Effector CD4-positive, alpha-beta T cell (primary cell): ENCODE measurements around the gene GOLM1. TPM values are rescaled to one million over a fixed set of nuclear protein-coding genes. Genes with fewer than 3 reads are reported as not detected.
"Not testable (repeated sequence)": the region's sequence is repeated elsewhere in the genome, so short reads cannot be mapped to it uniquely, and the experiment has no call there.

Experiments used
- DNase-seq: peaks from one replicate; pipeline ENCODE4 v3.0.0-alpha.2; 2020
- total RNA-seq: gene quantifications from one replicate; lab custom pipeline; 2026; lab: John Stamatoyannopoulos, UW

GOLM1 gene, protein sequence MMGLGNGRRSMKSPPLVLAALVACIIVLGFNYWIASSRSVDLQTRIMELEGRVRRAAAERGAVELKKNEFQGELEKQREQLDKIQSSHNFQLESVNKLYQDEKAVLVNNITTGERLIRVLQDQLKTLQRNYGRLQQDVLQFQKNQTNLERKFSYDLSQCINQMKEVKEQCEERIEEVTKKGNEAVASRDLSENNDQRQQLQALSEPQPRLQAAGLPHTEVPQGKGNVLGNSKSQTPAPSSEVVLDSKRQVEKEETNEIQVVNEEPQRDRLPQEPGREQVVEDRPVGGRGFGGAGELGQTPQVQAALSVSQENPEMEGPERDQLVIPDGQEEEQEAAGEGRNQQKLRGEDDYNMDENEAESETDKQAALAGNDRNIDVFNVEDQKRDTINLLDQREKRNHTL
- not detected for total RNA-seq

DNA sequence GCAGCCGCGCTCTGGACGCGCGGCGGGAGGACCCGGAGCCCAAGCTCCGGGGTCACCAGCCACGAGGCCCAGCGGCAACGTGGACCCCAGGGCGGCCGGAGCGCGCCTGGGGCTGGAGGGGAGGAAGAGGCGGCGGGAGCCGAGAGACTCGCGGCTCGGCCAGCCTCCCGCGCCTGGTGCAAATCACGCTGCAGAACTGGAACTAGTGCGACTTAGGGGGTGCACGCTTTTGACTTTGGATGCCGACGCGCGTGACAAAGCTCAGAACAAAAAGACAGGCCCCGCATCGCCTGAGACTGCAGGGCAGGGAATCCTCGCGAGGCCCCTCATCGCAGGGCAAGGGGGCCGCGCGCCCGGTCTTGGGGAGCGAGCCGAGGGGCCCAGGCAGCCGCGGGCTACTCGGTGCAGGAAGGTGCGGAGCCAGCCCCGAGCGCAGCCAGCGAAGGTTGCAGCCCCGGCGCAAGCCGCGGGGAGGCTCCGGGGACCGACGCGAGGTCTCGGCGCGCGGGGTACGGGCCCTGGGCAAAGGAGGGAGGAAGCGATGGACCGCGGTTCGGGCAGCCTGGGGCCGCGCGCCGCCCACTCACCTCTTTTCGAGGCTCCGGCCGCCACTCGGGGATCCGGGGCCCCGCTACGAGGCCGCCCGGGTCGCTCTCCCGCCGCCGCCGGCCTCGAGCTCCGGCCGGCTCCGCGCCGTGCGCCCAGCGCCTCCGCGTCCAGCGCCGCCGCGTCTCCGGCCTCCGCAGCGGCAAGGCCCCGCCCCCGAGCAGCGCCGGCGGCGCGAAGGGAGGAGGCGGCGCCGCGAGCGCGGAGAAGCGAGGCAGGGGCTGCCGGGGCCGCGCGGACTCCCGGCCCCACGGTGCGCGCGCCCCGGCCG is at the start of gene GOLM1:
GOLM1 (minus strand) TSS at position 735 of the 877 bp plus-strand sequence. CDS start 20,238 bp downstream, outside the sequence.
- DNase-seq: no peak

DNA sequence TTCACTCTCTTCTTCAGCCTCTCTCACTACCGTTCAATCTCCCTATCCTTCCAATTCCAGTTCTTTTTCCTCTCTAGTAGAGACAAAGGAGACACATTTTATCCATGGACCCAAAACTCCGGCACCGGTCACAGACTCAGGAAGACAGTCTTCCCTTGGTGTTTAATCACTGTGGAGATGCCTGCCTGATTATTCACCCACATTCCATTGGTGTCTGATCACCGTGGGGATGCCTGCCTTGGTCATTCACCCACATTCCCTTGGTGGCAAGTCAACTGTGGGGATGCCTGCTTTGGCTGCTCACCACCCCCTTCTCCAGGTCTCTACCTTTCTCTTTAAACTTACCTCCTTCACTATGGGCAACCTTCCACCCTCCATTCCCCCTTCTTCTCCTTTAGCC is 47.3 kb upstream of the GOLM1 start:
- not testable (repeated sequence) for DNase-seq

DNA sequence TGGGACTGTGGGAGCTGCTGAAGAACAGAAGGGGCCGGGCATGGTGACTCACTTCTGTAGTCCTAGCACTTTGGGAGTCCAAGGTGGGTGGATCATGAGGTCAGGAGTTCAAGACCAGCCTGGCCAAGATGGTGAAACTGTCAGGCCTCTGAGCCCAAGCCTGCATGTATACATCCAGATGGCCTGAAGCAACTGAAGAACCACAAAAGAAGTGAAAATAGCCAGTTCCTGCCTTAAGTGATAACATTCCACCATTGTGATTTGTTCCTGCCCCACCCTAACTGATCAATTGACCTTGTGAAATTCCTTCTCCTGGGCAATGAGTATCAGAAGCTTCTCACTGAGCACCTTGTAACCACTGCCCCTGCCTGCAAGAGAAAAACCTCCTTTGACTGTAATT is 46.6 kb upstream of the GOLM1 start:
- not testable (repeated sequence) for DNase-seq

DNA sequence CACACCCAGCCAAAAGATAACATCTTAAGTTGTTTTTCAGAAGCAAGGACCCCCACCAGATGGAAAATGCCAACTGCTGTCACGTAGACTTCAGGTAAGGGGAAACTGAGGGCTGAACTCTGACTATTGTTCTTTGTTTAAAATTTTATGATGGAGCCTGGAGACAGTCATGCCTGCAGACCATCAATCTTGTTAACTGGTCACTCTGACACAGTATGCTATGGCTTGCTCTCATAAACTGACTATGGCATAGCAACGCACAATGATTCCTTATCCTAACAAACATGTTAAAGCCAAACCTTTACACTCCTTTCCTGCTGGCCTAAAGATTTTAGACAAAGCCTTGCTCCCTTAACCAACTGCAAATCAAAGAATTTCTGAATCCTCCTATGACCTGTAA is 43.6 kb upstream of the GOLM1 start:
- DNase-seq: no peak

DNA sequence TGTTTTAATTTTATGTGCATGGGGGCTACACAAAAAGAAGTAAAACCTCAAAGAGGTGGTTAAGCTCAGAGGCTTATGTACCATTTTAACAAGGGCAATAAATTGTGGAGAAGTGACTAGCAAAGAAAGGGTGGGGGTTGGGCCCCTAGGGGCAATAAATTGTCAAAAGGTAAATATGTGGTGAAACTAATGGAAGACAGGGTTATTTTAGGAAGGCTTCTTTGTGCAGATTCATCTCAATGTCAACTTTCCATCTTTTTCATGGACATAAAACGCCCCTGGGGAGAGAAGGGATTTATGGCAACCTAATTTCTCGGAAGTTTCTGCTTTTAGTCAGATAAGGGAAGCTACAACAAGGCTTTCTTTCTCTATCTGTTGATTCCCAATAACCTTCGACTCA is 42.5 kb upstream of the GOLM1 start:
- no peak for DNase-seq

DNA sequence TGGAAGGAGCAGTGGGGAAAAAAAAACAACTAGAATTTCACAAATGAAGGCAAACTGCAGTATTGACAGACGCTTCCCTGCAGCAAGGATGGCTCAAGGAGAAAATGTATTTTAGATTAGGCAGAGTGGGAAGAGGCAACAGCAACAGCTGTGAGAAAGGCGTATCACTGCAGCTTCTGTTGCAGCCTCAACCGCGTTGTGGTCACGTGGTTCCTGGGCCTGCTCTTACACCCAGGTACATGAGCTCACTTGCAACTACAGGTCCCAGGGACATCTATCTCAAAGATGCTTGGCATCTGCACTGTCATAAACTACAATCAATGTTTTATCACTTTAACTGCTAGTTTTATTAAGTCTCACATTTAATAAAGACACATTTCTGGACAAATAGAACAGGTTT is 36.0 kb upstream of the GOLM1 start:
- DNase-seq: no peak

DNA sequence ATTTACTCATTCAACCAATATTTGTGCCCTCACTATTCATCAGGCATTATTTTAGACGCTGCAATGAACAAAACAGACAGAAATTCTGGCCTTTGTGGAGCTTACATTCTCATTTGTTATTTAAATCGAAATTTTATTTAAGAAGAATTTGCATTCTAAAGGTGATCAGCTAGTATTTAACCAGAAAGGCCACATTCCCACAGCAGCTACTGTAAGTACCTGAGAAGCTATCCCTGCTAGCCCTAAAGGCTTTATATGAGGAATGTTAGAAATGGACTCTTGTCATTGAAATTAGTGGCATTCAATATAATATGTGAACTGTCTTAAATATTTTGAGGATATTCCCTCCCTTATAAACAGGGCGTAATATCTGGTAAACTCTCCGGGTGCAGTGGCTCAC is 35.0 kb upstream of the GOLM1 start:
- no peak for DNase-seq

DNA sequence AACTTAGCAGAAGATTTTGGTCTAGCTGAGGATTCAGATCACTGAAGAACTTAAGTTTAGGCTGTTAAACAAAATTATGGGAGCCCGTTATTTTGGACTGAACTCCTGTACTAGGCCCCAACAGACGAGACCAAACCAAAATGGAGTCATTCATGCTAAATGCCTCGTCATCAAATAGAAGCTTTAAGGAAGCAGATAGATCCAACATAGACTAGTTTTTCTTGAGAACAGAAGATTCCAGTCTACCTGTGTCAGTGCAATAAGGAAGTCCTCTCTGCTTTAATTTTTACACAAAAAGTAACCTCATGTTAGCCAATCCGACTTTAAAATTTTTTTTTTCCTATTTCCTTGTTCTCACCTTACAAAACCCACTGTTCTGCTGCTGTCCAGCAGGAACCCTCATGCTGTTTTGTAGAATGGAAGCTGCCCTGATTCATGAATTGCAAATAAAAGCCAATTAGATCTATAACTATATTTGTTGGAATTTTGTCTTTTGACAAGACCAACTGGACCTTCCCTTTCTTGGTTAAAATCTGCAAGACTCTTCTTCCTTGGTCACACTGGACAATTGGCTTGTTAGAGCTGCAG is 29.0 kb upstream of the GOLM1 start:
- no peak for DNase-seq

DNA sequence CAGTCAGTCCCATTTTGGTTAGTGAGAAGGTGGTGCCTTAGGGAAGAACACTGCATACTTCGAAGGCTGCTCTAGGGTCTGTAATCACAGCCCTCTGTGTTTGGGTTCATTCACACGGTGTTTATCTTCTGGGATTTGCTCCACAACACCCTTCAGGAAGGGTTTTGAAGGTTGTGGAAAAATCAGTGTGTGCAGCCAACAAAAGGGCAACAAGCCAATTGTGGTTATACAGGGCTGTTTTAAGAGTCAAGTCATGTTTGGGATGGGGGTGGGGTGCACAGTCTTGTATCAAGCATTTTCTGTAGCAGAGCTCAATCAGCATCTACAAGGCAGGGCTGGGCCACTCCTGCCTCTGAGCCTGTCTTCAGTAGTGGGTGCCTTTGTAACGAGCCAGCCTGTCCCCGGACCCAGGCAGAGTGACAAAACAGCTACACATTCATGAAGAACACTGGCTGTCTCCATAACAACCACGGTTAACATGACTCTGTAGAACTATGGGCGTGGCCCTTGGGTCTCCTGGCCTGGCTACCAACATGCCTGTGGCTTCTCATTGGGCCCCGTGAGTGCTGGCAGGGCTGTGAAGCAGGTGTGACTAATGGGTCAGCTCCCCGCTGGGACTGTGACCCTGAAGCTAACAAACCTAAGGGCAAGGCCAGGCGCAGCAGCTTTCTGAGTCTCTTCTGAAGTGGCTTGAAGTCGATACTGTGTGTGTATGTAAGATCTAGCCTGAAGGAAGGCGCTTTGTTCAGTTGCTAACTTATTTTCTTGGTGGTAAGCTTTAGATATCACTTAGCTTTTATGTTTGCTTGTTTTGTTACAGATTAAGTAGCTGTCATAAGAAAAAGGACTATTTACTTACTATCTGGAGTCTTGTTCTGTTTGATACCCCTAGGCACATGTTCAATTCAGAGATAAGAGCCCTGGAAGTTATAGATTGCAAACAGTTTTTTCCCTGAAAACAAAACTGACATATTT is 27.9 kb upstream of the GOLM1 start:
- DNase-seq: no peak

DNA sequence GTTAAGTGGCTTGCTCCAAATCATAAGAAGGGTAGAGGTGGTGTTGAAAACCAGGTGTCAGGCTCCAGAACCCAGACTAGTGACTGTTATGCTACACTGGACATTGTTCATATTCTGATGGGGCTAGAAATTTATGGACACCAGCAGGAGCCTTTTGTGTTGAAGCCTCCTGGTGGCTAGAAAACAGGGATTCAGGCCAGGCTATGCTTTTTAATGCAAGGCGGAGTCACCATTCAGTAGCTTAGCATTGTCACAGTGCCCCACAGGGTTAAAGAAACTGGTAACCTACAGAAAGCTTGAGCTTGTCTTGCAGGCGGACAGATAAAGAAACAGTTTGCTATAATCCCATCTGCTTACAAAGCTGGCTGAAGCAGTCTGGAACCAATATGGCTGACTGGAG is 23.0 kb upstream of the GOLM1 start:
- no peak for DNase-seq

DNA sequence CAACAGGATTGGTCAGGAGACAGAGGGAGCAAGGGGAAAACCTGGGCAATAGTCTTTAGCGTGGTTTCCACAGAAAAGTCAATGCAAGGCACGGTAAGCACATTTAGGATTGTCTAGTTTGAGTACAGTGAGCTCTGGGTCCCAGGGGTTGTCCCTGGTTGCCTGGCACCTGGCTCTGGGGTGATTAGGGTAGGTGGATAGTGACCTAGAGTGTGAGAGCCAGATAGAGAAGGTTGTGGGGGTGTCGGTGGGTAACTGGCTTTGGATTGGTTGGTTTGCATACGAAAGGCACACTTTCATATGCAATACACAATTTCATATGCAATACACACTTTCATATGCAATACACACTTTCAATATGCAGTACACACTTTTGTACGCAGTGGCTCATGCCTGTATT is 20.1 kb upstream of the GOLM1 start:
- DNase-seq: no peak

DNA sequence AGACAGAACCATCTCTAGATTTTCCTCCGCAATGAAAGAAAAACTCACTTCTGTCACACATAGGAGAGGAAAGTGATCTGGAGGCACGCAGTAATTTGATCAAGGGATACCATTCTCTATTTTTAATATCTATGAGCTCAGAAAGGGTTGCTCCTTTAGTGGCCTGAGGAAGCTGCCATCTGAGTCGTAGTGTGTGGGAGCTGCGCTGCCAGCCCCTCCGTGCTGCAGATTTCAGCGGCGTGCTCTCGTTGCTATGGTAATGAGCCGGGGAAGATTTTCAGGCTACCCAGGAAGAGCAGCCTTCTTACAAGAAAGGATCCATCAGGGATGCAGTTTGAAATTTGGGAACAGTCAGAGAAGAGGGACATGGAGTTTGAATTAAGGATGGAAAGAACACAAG is 17.1 kb upstream of the GOLM1 start:
- no peak for DNase-seq

DNA sequence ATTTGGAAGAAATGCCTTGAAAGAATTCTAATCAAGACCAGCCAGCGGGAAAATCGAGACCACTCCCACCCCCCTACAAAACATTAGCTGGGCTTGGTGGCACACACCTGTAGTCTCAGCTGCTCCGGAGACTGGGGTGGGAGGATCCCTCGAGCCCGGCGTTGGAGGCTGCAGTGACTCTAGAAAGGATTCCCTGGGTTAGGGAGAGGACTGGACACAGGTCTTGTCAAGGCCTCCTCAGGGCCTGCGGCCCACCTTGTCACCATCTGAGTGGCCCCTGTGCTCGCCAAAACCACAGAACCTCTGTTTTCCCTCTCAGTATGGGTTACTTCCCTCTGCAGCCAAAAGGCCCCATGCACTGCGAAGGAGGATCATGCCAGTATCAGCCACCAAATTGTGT is 16.5 kb upstream of the GOLM1 start:
- no peak for DNase-seq

DNA sequence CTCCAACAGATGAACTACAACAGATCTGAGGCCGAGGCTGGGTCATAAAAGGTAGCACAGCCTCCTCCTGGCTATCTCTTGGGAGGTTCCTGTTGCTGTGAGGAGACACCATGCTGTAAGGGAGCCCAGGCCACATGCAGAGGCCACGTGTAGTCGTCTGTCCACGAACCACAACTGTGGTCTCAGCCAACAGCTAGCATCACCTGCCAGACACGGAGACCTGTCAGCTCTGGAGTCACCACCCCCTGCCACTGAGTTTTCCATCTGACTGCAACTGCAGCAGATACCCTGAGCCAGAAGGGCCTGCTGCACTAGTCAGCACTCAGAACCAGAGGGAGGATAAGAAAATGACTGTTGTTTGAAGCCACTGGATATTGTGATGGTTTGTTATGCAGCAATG is 12.7 kb upstream of the GOLM1 start:
- no peak for DNase-seq

DNA sequence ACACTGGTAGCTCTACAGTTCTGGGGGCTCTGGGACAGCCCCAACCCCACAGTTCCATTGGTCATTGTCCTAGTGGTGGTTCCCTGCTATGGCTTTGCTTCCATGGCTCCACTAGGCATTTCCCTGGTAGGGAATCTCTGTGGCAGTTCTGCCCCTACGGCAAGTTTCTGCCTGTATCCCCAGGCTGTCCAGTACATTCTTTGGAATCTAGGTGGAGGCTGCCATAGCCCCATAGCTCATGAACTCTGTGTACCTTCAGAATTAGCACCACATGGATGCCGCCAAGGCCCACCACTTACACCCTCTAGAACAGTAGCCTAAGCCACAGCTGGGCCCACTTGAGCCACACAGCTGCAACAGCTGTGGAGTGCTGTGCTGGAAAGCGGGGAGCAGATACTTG is 3.3 kb upstream of the GOLM1 start:
- DNase-seq: no peak

DNA sequence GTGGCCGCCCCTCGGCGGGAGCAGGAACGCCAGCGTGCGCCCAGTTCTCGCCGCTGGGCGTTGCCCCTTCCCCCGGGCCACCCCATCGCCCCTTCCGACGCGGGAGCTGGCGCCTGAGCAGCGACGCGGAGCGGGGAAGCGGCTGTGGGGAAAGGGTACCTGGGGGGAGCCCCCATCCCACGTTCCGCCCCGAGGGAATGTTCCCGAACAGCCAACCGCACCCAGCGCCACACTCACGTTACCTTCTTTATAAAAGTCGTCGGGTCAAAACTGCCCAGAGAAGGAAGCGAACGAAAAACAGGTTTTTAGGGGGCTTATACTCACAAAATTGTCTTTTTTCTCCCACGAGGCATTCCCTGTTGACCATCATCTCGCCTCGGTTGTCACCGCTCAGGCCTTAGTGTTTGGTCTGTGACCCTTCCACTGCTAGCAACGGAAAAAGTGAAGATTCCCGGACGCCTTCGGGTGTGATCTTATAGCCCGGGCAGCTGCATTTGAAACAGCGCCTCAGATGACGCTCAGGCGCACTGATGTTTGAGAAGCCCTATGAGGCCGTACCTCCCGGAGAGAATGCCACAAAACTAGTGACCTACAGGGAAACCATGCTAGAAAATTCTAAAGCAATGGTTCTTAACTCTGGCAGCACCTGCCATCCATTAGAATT is 475 bp upstream of the GOLM1 start:
- DNase-seq: no peak

DNA sequence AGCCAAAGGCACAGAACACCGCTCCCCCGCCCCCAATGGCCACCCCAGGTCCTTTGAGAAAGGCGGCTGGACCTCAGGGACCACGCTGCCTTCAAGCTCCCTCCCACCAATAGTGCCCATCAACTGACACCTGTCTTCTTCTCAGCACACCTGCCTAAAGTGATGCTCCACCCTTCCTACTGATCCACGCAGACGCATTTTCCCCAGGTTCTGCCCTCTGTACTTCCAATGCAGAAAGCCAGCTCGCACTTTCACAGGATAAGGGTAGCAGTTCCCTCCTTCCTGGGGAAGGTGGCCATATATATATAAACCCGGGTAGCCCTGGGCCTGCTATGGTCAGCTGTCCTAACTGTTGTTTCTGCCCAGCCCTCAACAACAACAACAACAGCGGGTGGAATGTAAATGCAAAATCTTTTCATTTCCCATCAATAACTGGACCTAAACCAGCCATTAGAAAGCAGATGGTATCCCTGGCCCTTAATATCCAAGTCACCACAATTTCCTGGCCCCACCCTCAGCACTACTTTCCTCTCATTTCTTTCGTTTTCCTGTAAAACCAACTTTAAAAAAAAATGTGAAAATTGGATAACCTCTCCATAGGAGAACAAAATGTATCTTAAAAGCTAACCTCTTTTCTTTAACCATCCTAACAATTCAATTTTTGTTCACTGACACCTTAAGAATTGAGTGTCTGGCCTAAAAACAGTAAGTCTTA is 1.7 kb downstream of the GOLM1 start:
- DNase-seq: no peak

DNA sequence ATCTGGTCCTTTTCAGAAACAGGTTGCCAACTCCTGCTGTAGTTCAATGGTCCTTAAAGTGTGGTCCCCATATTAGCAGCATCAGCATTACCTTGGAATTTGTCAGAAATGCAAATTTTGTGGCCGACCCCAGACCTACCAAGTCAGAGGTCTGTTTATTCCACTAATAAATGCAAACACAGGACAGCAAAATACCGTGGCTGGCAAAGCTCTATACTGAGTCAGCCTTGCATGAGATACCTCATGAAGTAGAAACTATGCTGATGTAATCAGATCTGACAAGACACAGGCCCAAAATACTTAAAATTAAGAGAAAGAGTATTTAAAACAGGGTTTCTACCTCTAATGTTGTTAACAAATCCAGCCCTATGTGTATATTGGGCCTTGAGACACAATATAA is 3.0 kb downstream of the GOLM1 start:
- DNase-seq: no peak

DNA sequence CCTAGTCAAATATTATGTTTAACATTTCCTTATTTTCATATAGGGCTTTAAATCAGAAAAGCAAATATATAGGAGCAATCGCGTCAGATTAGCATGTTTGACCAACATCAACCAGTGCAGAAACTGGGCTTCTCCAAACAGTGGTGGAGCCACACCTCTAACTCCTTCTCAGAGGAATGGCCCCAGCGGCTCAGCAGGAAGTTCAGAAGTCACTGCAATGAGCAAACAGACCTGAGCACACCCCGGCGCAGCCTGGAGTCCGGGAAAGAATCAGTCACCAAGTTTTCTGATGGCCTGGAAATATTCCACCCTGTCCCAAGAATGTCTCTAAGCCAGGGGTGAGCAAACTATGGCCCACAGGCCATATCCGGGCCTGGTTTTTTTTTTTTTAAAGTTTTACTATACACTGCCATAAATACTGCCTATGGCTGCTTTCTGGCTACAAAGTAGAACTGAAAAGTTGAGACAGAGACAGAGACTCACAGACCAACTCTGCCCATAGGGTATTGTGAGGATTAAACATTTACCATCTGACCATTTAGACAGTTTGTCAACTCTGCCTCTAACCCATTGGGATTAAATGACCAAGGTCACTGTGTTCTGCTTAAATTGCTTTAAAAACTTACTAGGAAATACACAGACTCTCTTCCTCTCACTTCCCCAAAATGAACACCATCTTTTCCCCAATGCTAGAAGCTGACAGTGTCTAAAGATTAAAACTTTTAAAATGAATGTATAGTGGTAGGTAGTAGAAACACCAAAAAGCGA is 5.4 kb downstream of the GOLM1 start:
- DNase-seq: no peak

DNA sequence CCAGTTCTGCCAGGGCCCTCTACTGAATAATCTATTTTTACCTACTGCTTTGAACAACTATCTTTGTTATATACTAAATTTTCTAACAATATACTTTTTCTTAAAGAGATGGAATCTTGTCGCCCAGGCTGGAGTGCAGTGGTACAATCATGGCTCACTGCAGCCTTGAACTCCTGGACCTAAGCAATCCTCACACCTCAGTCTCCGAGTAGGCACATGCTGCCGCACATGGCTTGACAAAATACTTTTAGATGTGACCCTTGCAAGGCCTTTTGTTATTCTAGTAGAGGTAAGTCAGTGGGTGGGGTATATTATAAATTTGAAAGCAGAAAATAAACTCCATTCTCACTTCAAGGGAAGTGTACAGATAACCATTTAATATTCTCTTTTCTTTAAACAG is 7.9 kb downstream of the GOLM1 start:
- no peak for DNase-seq
